HG03280 (cell line): ENCODE measurements around the gene UGT2B10.
"Not testable (repeated sequence)": the region's sequence is repeated elsewhere in the genome, so short reads cannot be mapped to it uniquely, and the experiment has no call there.

Experiments
- ATAC-seq: cut with Tn5 transposase; IDR thresholded peaks from one replicate; pipeline ENCODE4 v1.9.1; 2021; ENCODE audit warnings: mild to moderate bottlenecking, moderate library complexity; ENCODE audit not compliant: unreplicated experiment

The UGT2B10 gene

DNA sequence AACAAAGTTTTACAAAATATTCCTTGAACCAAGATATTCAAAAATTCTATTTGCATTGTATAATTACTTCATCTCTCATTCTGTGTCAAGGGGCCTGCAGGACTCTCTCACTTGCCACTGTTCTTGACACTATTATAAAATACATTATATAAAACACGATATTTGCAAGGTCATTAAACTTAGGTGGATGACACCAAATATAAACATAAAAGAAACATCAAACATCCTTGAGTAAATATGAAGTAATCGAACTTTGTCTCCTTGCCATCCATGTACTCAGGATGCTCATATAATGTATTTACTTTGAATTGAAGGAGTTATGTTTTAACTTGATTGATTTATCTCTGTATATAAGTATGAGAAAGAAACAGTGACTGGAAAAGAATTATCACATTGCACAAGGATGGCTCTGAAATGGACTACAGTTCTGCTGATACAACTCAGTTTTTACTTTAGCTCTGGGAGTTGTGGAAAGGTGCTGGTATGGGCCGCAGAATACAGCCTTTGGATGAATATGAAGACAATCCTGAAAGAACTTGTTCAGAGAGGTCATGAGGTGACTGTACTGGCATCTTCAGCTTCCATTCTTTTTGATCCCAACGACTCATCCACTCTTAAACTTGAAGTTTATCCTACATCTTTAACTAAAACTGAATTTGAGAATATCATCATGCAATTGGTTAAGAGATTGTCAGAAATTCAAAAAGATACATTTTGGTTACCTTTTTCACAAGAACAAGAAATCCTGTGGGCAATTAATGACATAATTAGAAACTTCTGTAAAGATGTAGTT, at the start of gene UGT2B10:
TSS of gene UGT2B10 (plus strand) at position 378 of the 793 bp plus-strand sequence. CDS start at position 404, 26 bp downstream.
- ATAC-seq = not testable (repeated sequence)

- ATAC-seq = not testable (repeated sequence)
Observed at GRCh38 chr4:68771836-68772235, 44.0 kb upstream of the UGT2B10 start.

DNA sequence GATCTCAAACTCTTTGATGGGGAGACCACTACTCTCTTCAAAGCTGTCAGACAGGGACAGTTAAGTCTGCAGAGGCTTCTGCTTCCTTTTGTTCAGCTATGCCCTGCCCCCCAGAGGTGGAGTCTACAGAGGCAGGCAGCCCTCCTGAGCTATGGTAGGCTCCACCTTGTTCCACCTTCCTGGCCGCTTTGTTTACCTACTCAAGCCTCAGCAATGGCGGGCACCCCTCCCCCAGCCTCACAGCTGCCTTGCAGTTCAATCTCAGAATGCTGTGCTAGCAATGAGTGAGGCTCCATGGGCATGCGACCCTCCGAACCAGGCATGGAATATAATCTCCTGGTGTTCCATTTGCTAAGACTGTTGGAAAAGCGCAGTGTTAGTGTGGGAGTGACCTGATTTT, 42.1 kb upstream of the UGT2B10 start:
- ATAC-seq = no peak

GRCh38 chr4:68780232-68780631, 35.6 kb upstream of the UGT2B10 start:
- ATAC-seq = no peak

DNA sequence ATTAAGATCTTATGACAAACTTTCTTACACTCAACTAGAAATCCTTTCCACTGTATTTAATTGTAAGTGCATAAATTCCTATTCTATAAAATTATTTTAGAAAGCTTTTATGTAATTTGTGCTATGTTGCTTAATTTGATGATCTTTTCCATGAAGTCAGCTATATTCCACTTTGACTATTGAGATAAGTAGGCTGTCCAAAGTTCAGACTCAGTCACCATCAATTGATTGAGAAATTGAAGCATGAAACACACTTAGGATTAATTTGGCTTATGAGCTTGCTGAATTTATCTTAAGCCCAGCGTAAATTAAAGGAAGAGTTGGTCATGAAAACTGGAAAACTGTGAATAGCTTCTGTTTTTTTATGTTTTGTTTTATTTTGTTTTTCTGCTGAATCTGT, 18.7 kb upstream of the UGT2B10 start:
- ATAC-seq = no peak

- no peak for ATAC-seq
Observed at GRCh38 chr4:68797618-68798017, 18.2 kb upstream of the UGT2B10 start.

DNA sequence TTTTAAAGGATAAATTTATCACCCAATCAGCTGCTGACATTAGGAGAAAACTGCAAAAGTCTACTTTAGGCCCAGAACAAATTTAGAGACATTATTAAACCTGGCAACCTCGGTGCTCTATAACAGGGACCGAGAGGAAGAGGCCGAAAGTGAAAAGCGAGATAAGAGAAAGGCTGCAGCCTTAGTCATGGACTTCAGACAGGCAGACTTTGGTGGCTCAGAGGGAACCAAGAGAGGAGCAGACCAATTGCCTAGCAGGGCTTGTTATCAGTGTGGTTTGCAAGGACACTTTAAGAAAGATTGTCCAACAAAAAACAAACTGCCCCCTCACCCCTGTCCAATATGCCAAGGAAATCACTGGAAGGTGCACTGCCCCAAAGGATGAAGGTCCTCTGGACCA, 12.8 kb upstream of the UGT2B10 start:
- ATAC-seq = no peak

- no peak for ATAC-seq
Observed at GRCh38 chr4:68808060-68808459, 7.7 kb upstream of the UGT2B10 start.

DNA sequence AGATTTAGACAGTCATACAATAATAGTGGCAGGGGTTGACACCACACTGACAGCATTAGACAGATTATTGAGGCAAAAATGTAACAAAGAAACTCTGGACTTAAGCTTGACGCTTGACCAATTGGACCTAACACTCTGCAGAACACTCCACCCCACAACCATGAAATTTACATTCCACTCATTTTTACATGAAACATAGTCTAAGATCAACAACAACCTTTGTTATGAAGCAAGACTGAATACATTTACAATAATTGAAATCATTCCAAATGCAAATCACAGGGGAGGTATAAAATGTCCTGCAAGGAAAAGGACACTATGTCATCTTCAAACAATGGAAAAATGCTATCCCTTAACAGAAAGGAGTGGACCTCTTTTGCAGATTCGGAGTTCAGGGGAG, 4.9 kb upstream of the UGT2B10 start:
- no peak for ATAC-seq

DNA sequence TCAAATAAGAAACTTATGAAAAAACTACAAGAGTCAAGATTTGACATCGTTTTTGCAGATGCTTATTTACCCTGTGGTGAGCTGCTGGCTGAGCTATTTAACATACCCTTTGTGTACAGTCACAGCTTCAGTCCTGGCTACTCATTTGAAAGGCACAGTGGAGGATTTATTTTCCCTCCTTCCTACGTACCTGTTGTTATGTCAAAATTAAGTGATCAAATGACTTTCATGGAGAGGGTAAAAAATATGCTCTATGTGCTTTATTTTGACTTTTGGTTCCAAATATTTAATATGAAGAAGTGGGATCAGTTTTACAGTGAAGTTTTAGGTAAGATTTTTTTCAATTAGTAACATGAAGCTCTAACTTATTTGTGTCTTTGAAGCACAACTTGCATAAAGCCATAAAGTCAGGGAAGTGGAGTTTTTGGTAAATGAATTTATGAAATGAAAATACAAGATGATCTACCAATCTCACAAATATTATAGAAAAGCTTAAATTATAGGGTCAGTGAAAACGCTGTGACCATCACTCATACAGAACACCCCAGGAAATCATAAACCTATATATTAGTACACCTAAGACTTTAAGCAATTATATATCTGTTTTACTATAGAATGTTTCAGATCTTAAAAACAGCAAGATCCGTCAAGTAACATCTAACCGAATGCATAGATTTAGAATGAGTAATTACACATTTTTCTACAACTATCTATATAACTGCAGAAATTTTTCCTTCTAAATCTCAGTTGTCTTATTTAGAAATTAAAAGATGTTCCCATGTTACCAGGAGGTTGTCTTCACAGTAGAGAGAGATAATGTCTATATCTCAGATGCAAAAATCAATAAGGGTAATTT, 844 bp downstream of the UGT2B10 start:
- not testable (repeated sequence) for ATAC-seq

- no peak for ATAC-seq
Observed at GRCh38 chr4:68817386-68817785, 1.6 kb downstream of the UGT2B10 start.

- not testable (repeated sequence) for ATAC-seq
Observed at GRCh38 chr4:68818030-68818462, 2.3 kb downstream of the UGT2B10 start.

DNA sequence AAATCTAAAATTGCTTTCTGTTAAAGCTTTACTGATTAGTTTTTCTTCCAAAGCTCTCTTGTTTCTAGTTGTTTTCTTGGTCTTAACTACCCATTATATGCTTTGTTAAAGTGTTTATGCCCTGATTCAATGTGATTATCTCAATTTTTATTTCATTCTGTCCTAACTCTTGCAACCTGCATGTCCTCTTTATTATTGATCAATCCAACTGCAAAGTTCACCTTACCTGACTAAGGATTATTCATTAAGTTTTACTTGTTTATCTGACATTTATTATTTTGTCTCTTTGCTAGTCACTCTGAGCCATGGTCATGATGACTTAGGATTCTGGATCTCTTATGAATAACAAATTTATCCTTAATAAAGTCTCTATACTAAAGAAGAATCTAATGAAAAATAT, 15.8 kb downstream of the UGT2B10 start:
- ATAC-seq = no peak

DNA sequence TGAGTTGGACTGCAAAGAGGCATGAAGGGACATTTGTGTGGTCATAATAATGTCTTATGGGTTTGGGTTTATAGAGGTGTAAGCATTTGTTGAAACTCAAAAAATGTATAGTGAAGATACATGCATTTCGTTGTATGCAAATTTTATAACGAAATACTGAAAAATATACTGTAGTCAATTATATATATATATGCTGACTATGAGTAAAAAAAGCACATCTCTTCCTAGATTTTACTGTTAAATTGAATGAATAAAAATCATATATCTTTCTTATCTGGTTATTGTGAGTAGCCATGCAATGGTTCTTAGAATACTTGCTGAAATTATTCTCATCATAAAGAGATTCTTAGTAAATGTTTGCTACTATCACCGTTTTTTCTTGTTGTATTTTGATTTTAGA, 34.5 kb downstream of the UGT2B10 start:
- ATAC-seq = no peak

GRCh38 chr4:68855771-68856170, 40.0 kb downstream of the UGT2B10 start:
- ATAC-seq = no peak

GRCh38 chr4:68858039-68858438, 42.2 kb downstream of the UGT2B10 start:
- no peak for ATAC-seq

DNA sequence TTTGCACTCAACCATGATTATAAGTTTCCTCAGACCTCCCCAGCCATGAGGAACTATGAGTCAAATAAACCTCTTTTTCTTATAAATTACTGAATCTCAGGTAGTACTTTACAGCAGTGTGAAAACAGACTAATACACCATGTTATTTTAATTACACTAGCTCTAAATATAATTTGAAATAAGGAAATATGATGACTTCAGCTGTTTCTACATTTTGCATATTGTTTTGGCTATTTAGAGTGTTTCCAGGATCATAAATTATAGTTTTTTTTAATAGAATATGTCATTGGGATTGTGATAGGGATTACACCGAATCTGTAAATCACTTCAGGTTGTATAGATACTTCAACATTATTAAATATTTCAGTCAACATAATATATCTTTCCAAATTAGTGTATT, 43.9 kb downstream of the UGT2B10 start:
- ATAC-seq = no peak

DNA sequence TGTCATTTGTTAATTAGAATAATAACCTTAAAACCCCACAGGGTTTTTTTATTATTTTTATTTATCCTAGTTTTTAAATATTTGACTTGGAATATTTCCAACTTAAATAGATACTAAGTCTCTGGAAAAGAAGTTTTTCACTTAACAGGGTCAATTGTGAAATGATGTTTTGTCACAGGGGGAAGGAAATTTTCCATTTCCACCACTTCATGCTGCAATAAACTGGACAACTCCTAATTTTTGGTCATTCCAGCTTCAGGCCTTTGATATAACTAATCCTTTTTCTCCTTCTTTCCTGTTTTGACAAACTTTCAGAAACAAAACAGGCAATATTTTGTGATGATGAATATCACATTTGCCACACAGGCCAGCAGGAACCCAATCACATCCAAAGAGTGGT, 45.3 kb downstream of the UGT2B10 start:
- ATAC-seq = no peak

DNA sequence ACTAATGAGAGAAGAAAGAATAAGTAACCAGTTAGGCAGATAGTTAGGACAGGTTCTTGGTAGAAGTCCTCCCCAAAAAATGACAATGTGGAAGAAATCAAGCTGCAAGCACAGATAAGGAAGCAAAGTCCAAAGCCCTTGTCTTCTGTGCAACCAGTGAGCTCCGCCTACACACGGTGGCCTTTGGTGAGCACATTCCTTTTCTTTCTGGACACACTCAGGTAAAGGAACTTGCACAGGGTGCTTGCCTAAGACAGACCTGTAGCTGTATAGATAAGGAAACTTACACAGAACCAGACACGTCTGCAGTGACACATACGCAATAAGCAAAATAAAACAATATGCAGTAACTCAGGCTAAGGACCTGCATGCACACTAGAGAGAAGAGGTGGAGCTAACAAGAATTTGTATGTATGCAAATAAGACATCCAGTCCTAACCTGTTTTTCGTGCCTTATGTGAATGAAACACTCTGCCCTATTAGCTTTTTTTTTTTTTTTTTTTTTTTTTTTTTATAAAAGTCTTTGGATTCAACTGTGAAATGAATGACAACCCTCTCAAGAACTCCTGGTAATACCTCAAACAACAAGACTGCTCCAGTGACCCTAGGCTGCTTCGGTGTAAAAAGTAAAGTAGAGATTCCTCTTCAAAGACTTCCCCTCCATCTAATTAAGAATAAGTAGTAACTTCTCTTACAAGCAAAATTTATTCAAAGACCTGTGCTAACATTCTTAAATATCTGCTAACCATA, 48.8 kb downstream of the UGT2B10 start:
- ATAC-seq = no peak

- ATAC-seq = no peak
Observed at GRCh38 chr4:68865188-68865638, 49.4 kb downstream of the UGT2B10 start.

DNA sequence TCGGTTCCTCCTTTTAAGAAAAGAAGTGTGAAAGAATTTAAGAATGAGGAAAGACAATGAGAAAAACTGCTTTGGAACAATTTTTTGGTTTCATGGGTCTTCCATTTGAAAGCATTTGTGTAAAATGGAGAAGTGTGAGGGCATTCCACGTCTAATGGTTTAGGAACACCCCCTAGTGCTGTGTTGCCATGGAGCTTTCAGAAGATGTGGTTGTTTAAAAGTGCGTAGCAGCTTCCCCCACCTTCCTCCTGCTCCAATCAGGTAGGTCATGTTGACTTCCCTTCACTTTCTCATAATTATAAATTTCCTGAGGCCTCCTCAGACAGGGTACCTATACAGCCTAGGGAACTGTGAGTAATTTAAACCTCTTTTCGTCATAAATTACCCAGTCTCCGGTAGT, 50.0 kb downstream of the UGT2B10 start:
- ATAC-seq = no peak
